ENCODE results near the gene PIEZO1. TPM values are rescaled to one million over a fixed set of nuclear protein-coding genes. Genes with fewer than 3 reads are reported as not detected.
"Not testable (repeated sequence)": the region's sequence is repeated elsewhere in the genome, so short reads cannot be mapped to it uniquely, and the experiment has no call there.

Gene PIEZO1
- total RNA-seq, 1 donor from 2014 or later = 92.7 TPM

DNA sequence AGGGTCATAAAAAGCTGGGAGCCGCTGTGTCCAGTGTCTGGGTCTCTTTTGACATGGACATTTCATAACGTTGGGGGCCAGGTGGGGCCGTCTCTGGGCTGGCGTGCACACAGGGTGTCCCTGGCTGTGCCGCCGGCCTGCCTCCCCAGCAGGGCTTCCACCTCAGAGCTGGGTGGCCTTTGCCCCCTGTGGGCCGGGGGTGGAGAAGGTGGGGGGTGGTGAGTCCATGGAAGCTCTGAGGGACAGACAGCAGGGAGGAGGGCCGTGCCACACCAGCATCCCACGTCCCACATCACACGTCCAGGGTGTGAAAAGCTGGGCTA lies 97.8 kb downstream of the PIEZO1 start:
- DNase-seq = no peak

DNA sequence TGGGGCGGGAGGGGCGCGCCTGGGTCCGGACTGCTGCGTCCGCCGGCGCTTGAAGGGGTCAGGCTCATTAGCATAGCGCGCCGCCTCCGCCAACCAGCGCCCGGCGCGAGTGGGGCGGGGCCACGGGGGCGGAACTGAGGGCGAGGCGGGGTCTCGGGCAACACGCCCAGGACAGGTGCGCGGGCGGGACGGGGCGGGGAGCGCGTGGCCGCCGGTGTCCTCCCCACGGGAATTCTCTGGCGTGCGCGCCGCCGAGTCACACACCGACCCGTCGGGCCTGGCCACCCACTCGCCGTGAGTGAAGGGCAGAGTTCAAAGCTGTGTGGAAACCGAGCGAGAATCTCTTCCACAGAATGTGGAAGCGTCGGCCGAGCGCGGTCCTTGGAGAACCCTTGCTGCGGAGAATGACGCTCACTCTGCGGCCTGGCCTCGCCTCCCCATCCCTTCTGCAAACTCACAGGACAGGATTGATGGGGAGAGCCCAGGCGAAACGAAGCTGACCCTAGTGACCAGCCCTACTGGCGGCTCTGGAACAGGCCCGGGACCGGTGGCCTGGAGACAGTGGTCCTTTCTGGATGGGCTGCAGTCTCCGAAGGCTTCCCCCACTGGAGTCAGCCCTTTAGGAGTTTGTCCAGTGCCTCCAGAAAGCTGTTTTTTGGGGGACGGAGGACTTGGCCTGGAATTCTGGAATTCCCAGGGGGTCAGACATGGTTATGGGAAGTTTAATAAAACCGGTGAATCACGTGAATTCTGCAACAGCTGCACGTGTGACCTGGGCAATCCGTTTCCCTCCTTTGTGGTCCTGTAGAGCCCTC lies 98.4 kb downstream of the PIEZO1 start, which contains the start of gene SNAI3:
Gene SNAI3, minus strand, starts transcription at position 69 of the 815 bp plus-strand sequence. CDS start 101 bp downstream, outside the sequence.
- peak; percentile 86 for DNase-seq

DNA sequence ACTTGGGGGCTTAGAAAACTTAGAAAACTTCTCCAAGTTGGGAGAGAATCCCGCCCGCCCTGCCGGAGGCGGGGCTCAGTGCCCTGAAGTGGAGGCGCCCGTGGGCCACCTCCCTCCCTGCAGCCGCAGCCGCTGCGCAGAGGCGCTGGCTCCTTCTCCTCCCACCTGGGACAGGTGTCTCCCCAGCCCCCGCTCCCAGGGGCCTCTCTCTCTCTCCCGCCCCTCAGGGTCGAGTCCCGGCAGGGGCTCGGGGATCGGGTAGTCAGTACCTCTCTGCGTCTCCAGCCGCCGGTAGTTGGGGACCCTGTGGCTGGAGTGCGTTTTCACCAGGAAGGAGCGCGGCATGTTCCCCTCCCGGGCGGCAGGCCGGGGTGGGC lies 99.0 kb downstream of the PIEZO1 start:
- no peak for DNase-seq

DNA sequence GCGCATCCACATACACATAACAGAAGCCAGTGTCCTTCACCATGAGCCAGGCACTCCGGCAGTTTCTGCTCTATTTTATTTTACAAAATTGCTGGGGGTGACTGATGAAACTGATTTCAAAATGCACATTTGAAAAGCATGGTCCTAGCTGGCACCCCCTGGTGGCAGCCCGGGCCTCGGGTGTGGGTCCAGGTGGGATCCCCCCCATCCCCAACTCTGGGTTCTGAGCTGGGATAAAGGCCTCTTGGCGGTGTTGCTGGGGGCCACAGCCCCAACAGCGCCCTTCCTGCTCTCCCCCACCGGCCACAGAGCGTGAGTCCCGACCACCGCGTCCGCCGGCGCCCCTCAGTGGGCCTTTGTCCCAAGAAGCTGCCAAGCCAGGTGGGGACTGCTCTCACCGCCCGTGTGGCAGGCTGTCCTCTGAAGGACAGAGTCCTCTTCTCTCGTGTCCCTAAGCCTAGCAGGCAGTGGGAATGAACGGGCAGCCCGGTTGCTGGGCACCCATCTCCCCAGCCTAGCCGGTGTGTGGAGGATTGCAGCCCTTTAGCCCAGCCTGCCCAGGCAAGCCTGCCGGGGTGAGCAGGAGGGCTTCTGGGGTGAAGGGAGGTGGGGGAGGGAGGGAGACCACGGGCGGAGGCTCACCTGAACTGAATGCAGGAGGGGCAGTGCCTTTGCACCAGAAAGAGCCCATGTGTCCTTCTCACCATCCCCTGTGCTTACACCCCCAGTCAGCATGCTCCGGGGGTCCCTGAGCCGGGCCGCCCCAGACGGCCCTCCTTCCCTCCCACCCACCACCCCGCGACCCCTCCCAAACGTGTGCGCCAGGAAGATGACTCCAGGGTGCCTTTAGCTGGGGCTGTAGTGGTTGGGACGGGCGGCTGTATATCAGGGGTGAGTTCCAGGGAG lies 99.6 kb downstream of the PIEZO1 start:
- DNase-seq = no peak

DNA sequence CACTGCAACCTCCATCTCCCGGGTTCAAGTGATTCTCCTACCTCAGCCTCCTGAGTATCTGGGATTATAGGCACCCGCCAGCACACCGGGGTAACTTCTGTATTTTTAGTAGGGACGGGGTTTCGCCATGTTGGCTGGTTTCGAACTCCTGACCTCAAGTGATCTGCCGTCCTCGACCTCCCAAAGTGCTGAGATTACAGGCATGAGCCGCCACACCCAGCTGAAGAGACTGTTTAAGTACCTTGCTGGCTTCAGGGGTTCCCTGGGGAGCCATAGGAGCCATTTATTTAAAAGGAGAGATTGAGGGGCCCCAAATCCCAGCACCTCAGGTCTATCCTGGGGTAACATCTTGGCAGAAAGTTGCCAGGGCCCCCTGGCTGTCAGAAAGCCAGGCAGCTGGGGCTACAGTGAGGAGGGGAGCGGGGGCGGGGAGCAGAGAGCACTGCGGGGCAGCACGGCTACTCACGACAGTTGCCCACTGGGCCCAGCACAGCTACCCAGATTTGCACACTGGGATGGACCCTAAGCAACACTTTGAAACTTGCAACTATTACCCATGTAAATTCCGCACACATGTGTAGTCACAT lies 100.4 kb downstream of the PIEZO1 start:
- DNase-seq = no peak

DNA sequence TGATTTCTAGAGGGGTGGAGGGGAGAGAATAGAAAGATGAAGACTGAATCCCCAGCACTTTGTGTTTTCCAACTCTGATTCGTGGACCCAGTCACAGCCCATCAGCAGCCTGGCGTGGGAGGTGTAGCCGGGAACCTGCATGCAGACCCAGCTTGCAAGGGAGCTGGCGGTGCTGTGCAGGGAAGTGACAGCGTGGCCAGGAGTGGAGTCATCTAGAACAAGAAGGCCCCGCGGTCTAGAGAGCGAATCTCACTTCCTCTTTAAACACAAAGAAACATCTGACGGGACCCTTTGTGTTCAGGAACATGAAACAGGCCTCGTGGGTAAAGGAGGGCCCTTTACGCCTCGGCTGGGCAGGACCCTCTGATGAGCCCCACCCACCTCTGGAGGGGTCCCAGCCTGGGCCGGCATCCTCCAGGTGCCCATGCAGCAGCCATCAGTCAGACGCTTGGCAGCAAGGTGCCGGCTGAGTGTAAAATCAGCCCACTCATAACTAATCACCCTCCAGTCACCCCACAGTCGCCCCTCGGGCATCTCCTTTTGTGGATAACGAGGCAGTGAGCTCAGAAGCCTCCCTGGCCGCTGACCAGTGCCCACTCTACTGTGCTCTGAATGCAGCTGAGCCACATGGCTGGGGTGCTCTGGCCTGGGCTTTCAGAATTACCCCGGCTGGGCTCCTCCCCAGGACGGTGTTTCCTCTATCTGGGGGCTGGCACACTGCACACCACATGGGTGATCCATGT lies 103.1 kb downstream of the PIEZO1 start:
- DNase-seq = no peak

DNA sequence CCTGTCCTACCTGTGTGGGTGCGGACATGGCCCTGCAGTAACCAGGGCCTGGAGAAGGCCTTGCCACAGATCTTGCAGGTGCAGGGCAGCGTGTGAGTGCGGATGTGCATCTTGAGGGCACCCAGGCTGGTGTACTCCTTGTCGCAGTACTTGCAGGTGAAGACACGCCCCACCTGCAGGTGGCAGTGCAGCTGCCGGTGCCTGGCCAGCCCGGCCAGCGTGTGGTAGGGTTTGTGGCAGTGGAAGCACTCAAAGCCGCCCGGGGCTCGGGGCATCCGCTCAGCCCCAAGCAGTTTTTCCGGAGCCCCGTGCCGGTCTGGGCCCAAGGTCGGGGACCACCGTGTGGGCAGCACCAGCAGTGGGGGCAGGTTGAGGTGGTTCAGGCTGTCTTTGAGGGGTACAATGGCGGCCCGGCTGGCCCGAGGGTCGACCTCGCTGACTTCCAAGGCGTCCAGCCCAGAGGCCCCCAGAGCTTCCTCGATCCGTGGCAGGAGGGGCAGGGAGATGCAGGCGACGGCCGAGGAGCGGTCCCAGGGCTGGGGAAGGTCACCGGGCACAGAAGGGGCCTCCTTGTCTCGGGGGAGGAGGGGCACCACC lies 103.8 kb downstream of the PIEZO1 start:
- DNase-seq = no peak

DNA sequence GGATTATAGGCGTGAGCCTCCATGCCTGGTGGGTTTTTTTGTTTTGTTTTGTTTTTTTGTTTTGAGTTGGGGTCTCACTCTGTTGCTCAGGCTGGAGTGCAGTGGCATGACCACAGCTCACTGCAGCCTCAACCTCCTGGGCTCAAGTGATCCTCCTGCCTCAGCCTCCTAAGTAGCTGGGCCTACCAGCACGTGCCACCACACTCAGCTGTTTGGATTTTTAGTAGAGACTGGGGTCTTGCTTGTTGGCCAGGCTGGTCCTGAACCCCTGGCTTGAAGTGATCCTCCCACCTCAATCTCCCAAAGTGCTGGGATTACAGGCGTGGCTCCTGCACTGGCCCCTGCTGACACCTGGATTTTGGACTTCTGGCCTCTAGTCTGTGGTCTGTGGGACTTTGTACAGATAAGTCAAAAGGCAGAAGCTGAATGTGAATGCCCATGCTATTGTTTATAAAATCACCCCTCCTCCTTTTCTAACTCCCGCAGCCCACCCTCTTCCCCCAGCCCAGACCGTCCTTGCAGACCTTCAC lies 104.4 kb downstream of the PIEZO1 start:
- DNase-seq = no peak

DNA sequence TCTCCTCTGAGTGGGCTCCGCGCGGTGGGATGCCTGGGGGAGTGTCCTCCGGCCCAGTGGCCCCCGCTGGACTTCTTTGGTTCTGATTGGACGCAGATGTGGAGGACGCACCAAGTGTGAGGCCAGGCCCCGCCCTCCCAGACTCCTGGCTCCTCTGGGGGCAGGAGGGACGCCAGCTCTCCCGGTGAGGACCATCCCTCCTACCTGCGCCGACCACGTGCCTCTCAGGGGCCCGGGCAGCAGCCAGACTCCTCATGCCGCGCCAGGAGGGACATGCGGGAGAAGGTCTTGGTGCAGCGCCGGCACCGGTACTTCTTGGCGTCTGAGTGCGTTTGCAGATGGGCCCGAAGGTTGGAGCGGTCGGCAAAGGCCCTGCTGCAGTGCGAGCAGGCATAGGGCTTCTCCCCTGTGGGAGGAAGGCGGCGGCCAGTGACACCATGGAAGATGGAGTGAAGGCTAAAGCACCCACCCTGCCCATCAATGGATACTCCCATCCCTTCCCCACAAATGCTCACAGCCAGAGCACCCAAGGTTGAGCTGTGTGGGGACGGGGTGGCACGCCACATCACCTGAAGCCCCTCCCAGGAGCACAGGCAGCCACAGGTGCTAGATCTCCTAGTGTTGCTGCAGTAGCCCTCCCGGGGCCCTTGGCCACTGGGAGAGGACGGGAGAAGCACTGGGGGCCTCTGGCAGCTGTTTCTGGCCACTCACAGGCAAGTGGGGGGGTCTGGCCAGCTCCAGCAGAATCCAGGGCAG lies 106.6 kb downstream of the PIEZO1 start:
- DNase-seq = no peak

DNA sequence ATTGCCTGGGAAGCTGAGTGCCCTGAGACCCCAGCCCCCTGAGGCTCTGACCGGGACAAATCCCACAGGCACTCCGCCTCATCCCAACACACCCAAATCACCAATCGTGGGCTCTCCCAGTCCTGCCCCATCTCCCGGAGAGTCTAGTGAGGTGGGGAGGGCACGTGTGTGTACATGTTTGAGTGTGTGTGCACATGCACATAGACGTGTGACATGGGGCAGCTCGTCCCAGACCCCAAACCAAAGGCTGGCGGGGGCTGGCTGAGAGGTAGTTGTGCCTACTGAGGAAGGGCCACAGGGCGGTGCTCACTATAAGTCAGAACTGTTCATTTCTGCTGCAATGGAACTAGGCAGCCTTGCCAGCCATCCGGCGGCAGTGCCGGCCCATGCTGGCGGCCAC lies 107.3 kb downstream of the PIEZO1 start:
- DNase-seq = no peak

DNA sequence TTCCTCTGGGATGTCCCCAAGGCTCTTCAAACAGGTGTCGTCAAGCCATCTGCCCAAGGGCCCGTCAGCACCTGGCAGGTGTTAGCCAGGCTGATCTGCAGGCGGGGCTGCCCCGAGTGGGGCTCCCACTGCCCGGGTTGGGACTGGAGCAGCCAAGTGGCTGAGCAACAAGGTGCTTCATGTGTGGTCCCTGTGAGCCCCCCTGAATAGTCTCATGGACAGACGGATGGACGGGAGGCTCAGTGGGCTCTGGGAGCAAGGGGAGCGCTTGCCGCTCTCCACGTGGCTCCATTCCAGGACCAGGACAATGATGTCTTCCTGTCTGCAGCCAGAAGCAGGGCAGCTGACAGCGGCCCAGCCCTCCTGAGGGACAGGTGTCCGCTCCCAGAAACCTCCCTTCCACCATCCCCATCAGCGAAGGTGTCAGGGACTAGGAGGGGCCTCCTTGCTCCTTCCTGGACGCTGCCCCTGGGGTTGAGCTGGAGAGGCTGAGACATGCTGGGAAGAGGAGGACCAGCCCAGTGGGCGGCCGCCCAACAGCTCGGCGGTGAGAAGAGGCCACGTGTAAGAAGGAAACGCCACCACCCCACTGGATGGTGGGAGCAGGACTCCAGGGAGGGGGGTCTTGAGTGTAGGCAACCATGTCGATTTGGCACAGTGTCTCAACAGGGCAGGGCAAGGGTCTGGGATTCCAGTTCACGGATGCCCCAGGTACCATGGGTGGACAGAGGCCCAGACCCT lies 108.3 kb downstream of the PIEZO1 start:
- DNase-seq = no peak

DNA sequence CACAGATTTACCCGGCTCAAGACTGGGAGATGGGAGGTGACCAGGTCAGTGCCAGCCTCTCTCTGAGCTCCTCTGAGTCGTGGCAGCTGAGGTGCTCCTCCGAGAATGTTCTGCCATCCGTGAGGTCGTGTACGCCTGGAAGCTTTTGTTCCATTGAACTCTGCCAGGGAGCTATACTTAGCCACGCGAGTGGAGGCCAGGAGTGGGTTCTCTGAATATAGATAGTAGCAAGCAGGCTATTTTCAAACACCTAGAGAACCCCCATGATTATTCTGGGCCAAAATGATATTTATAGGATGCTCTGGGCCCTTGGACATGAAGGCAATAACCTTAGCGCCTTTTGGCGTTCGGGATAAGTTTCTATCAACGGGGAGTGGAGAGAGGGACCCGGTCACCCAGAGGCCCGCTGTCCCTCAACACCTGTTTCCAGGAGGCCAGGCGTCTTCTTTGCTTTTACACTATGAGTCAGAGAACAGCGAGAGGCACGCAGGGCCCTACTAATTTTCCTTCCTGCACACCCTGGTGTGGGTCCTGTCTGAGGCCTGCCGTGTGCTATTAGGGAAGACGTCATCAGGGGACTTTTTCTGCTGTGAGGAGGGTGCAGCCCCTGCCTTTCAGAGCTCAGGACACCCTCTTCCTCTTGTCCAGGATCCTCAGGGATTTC lies 111.2 kb downstream of the PIEZO1 start:
- peak; percentile 58 for DNase-seq

DNA sequence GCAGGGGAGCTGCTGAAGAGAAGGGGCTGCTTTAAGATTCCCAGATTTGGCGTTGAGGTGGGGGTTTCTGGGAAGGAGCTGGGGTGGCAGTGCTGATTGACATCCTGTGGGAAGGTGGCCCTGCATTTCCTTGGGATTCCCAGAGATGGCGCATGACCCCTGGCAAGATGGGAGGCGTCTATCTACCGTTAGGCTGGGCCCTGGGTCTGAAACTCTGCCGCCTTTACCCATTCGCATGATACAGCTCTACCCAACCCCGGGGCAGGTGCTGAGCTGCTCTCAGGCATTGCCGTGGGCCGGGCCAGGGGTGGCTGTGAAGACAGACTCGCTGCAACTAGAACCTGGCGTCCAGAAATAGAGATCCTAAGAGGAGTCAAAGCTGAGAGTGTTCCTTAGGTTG lies 112.2 kb downstream of the PIEZO1 start:
- DNase-seq = peak; percentile 32

DNA sequence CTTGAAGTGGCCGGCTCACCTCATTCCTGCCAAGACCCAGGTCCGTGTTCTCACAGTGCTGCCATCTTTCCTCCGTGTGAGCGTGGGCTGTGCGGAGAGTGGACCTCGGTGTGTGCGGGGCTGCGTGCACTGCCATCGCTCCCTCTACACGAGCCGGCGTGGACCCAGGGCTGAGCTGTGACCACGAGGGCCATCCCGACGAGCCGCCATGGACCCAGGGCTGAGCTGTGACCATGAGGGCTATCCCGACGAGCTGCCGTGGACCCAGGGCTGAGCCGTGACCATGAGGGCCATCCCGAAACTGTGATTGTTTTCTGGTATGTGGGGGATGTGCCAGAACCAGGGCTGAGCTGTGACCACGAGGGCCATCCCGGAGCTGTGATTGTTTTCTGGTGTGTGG lies 113.2 kb downstream of the PIEZO1 start:
- no peak for DNase-seq

DNA sequence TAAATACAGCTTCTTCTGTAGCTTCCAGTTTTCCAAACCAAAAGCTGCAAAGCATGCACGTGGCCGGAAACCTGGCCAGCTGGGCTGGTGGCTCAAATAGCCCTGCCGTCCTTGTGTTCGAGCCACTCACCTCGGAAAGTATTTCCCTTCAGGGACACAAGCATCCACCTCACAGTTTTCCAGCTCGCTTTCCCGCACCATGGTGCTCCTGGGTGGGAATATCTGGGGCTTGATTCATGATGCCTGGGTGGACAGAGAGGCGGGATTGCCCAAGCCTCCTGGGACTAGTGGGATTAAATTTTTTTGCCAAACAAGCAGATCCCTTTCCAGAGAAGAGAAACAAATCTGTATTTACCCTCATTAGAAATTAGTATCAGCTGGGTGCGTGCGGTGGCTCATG lies 115.0 kb downstream of the PIEZO1 start:
- DNase-seq = no peak

DNA sequence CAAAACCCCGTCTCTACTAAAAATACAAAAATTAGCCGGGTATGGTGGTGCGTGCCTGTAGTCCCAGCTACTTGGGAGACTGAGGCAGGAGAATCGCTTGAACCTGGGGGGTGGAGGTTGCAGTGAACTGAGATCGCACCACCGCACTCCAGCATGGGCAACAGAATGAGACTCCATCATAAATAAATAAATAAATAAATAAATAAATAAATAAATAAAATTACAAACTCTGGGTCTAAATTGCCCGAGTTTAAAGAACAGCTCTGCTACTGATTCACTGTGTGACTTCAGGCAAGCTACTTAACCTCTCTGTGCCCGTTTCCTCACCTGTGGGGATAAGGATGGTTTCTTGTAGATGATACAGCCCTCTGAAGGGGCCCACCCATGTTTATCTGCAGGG lies 115.5 kb downstream of the PIEZO1 start:
- not testable (repeated sequence) for DNase-seq

DNA sequence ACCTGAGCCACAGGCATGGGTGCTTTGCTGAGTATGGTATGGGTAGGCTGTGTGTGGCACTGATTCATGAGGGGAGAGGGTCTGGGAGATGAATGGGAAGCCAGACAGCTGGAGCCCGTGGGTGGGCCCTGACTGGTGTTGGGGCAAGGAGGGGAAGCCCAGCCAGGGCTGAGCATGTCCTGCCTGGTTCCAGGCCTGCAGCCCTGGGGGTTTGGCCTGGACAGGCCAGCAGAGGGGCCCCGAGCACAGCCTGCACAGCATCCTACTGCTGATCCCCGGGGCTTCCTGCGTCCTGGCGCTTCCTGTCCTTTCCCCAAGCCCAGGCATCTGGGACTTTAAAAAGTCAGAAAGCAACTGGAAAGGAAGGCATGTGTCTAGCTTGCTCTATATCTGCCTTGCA lies 117.6 kb downstream of the PIEZO1 start:
- no peak for DNase-seq

DNA sequence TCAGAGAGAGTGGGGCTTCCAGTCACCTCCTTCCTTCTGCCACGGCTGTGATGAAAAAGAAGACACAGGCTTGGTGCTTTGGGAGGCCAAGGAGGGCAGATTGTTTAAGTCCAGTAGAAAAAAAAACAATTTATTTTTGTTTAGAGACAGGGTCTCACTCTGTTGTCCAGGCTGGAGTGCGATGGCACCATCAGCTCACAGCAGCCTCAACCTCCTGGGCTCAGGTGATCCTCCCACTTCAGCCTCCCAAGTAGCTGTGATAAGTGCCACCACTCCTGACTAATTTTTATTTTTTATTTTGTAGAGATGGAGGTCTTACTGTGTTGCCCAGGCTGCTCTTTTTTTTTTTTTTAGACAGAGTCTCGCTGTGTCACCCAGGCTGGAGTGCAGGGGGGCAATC lies 119.5 kb downstream of the PIEZO1 start:
- no peak for DNase-seq
